Mucosa of descending colon (tissue), 3 donors: ENCODE data around the gene OR8G1. TPM values are rescaled to one million over a fixed set of nuclear protein-coding genes. Genes with fewer than 3 reads are reported as not detected.
"Not testable (repeated sequence)": the region's sequence is repeated elsewhere in the genome, so short reads cannot be mapped to it uniquely, and the experiment has no call there.

Experiments used
- ATAC-seq: fragments of 200-7000 bp; cut with Tn5 transposase; one replicate; pipeline ENCODE4 v1.9.1; 2020; ENCODE audit warnings: mild to moderate bottlenecking, moderate library complexity
- DNase-seq, 3 donors: peaks; one replicate each; pipeline ENCODE4 v3.0.0-alpha.2; 2020
- H3K36me3 ChIP-seq: fragments of 200-600 bp; one replicate; pipeline ENCODE4 v1.8.0; 2021; ENCODE audit warnings: low read depth, mild to moderate bottlenecking
- H3K4me1 ChIP-seq: fragments of 200-600 bp; one replicate; pipeline ENCODE4 v1.8.0; 2021; ENCODE audit warnings: low read depth, mild to moderate bottlenecking
- H3K4me3 ChIP-seq: fragments of 200-600 bp; one replicate; pipeline ENCODE4 v1.8.0; 2021; ENCODE audit warnings: mild to moderate bottlenecking
- H3K9me3 ChIP-seq: fragments of 200-600 bp; one replicate; pipeline ENCODE4 v1.8.0; 2021; ENCODE audit warnings: mild to moderate bottlenecking
- intact Hi-C, 2 donors: fragments of 100-400 bp; cut with DNase I in 1 of 2; cut with micrococcal nuclease in 1 of 2; formaldehyde crosslinking; loops; one replicate each; pipeline versions ENCODE4 v1.11.0 to v1.11.1; 2022; cut with DNase I, micrococcal nuclease
- total RNA-seq, 3 donors: library from RNA; stranded (reverse); fragmentation: NEBNext Ultra II Directional in 2 of 3; extraction: Animal tissue kit (Norgen Biotek cat#: 25700) in 2 of 3; gene quantifications; one replicate each; pipeline versions ENCODE4 v1.2.1 to v1.2.4, GENCODE V29; 2021 to 2023
- TF ChIP-seq, protein P1 (sequence below): fragments of 200-600 bp; IDR thresholded peaks from one replicate; pipeline ENCODE4 v1.8.0; 2022; ENCODE audit warnings: antibody characterized with exemption, mild to moderate bottlenecking
- donor health status: DM: no; HTN: no; CAD: no; lungs with moderate emphysema.
- donor health status: DM: no; HTN: no; CAD: no.
- donor health status: DM: no; HTN: yes; CAD: no.

OR8G1 gene
- total RNA-seq, 3 donors from 2014 or later: not detected

DNA sequence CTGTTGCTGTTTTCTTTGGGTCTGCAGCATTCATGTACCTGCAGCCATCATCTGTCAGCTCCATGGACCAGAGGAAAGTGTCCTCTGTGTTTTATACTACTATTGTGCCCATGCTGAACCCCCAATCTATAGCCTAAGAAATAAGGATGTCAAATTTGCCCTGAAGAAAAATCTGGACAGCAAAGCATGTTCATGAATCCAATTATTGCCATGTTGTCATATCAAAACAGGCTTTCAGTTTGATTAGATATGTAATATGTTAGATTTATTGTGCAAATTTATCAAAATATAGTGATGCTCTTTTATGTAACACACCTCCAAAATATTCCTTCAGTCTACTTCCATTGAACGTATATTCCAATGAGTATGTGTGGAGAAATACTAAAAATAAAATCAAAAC lies 15.4 kb upstream of the OR8G1 start:
- H3K4me3 ChIP-seq: no peak overlapping the region
- intact Hi-C loops: no loop called here
- no peaks in the 10 kb centered on the region for H3K4me1 ChIP-seq
- ATAC-seq: no peak
- no peaks in the 10 kb centered on the region for H3K9me3 ChIP-seq
- DNase-seq: no peak
- no peaks in the 10 kb centered on the region for H3K36me3 ChIP-seq
- TF ChIP-seq, protein P1, sequence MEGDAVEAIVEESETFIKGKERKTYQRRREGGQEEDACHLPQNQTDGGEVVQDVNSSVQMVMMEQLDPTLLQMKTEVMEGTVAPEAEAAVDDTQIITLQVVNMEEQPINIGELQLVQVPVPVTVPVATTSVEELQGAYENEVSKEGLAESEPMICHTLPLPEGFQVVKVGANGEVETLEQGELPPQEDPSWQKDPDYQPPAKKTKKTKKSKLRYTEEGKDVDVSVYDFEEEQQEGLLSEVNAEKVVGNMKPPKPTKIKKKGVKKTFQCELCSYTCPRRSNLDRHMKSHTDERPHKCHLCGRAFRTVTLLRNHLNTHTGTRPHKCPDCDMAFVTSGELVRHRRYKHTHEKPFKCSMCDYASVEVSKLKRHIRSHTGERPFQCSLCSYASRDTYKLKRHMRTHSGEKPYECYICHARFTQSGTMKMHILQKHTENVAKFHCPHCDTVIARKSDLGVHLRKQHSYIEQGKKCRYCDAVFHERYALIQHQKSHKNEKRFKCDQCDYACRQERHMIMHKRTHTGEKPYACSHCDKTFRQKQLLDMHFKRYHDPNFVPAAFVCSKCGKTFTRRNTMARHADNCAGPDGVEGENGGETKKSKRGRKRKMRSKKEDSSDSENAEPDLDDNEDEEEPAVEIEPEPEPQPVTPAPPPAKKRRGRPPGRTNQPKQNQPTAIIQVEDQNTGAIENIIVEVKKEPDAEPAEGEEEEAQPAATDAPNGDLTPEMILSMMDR: no peak

DNA sequence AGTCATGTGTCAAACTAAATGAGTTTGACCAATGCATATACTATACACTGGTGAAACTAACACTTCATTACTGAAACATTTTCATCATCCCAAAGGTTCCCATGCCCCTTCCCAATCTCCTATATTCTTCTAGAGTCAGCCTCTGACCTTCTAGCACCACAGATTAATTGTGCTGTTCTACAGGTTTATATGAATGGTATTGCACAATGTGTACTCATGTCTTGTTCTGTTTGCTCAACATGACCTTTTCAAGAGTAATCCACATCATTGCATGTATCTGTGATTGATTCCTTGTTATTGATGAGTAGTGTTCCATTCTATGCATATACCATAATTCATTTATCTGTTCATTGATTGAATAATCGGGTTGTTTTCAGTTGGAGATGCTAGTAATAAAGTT lies 7.5 kb upstream of the OR8G1 start:
- H3K9me3 ChIP-seq: no peaks in the 10 kb centered on the region
- DNase-seq (no peak), ATAC-seq (no peak)
- intact Hi-C loops: no loop called here
- H3K4me1 ChIP-seq: no peaks in the 10 kb centered on the region
- no peak overlapping the region for H3K4me3 ChIP-seq
- TF ChIP-seq, protein P1: no peak
- H3K36me3 ChIP-seq: no peaks in the 10 kb centered on the region

DNA sequence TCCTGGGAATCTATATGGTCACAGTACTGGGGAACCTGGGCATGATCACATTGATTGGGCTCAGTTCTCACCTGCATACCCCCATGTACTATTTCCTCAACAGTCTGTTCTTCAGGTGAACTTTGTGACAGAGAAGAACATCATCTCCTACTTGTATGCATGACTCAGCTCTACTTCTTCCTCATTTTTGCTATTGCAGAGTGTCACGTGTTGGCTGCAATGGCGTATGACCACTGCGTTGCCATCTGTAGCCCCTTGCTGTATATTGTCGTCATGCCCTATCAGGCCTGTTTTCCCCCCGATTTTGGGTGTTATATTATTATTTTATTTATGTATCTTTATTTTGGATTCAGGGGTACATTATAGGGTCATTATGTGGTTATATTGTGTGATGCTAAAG lies 2.4 kb upstream of the OR8G1 start:
- Histone ChIP-seq H3K4me3 (no peak overlapping the region), H3K9me3 (no peaks in the 10 kb centered on the region), H3K4me1 (no peaks in the 10 kb centered on the region), H3K36me3 (no peaks in the 10 kb centered on the region)
- intact Hi-C loops: no loop called here
- no peak for ATAC-seq
- TF ChIP-seq, protein P1: no peak
- no peak for DNase-seq

DNA sequence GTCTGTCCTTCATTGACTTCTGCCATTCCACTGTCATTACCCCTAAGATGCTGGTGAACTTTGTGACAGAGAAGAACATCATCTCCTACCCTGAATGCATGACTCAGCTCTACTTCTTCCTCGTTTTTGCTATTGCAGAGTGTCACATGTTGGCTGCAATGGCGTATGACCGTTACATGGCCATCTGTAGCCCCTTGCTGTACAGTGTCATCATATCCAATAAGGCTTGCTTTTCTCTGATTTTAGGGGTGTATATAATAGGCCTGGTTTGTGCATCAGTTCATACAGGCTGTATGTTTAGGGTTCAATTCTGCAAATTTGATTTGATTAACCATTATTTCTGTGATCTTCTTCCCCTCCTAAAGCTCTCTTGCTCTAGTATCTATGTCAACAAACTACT lies 9.0 kb downstream of the OR8G1 start:
- H3K4me3 ChIP-seq, H3K36me3 ChIP-seq, H3K9me3 ChIP-seq, ATAC-seq, intact Hi-C loops, DNase-seq, H3K4me1 ChIP-seq: not testable (repeated sequence)

DNA sequence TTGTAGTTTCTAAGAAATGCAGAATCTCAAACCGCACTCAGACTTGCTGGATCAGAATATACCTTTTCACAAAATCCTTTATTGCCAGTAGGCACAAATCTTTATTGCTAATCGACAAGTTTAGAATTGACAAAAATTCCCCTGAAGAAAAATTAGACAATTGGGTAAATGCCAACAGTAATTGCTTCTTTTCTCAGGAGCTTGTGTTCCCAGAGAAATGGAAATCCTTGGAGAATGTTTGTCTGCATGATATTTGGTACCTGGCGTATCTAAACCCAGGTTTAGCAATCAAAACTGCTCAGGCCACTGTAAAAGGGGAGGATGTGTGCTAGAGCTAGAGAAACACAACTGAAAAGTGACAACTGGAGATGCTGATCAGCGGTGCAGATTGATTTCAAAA lies 15.2 kb downstream of the OR8G1 start, which contains the start of gene OR8G5:
OR8G5 (plus strand) TSS at position 301 of the 400 bp plus-strand sequence. CDS start 8,556 bp downstream, outside the sequence.
- DNase-seq: no peak
- H3K4me1 ChIP-seq: no peaks in the 10 kb centered on the region
- no peak for ATAC-seq
- H3K36me3 ChIP-seq: no peaks in the 10 kb centered on the region
- TF ChIP-seq, protein P1: no peak
- H3K9me3 ChIP-seq: no peaks in the 10 kb centered on the region
- H3K4me3 ChIP-seq: no peak within 1 kb of the TSS
- intact Hi-C loops: no loop called here

DNA sequence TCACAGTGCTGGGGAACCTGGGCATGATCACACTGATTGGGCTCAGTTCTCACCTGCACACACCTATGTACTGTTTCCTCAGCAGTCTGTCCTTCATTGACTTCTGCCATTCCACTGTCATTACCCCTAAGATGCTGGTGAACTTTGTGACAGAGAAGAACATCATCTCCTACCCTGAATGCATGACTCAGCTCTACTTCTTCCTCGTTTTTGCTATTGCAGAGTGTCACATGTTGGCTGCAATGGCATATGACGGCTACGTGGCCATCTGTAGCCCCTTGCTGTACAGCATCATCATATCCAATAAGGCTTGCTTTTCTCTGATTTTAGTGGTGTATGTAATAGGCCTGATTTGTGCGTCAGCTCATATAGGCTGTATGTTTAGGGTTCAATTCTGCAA lies 24.1 kb downstream of the OR8G1 start:
- not testable (repeated sequence) for H3K4me3 ChIP-seq, H3K4me1 ChIP-seq
- peak; percentile 17 for ATAC-seq

DNA sequence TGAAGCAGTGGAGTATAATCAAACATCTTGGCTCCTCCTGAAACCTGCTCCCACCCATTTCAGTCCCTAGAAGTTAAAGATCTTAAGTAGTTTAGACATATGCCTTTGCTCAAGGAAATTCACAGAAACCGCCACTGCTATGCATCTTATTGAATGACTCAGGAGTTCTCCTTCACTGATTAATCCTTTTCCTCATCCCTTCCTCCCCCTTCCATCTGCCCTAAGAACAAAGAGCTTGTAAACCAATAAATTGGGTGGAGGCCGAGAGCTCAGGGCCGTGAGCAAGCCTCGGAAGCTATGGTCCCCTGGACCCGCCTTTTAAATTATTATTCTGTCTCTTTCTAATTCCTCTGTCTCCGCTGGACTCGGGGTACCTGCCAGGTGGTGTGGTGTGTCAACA lies 30.0 kb downstream of the OR8G1 start:
- H3K4me1 ChIP-seq, intact Hi-C loops, H3K36me3 ChIP-seq, H3K4me3 ChIP-seq, H3K9me3 ChIP-seq: not testable (repeated sequence)
- ATAC-seq (peak; percentile 50), DNase-seq (peak in 2 of 3 donors; percentile 33 to 40)

More for the DNA sequence above, 24.1 kb downstream of the OR8G1 start:
- H3K36me3 ChIP-seq, H3K9me3 ChIP-seq, DNase-seq, intact Hi-C loops: not testable (repeated sequence)
